K562 (cell line): ENCODE results near the gene RALY. TPM values are rescaled to one million over a fixed set of nuclear protein-coding genes. Genes with fewer than 3 reads are reported as not detected.

ENCODE experiments used
- ATAC-seq: fragments of 200-7000 bp; cut with Tn5 transposase; 3 replicates; pipeline ENCODE4 v1.9.1; 2020; ENCODE audit warnings: moderate library complexity
- BruUV-seq: library from RNA; stranded (reverse); fragments of 400-500 nt; replicated peaks from 2 replicates; lab custom pipeline; 2021; lab: Mats Ljungman, UMichigan
- CTCF ChIA-PET: fragments of 300-600 bp; formaldehyde crosslinking; extraction: SDS; loops from one replicate; lab custom pipeline; 2021; ENCODE audit warnings: low intra/inter-chr PET ratio; lab: Yijun Ruan, JAX
- POLR2A ChIA-PET: fragments of 300-600, 350-650 bp; sonication (Branson Sonifier 250); formaldehyde crosslinking; extraction: SDS; loops from one replicate; lab custom pipeline; 2021; ENCODE audit warnings: antibody characterized with exemption, inconsistent platforms; lab: Yijun Ruan, JAX
- DNase-seq, 4 experiments: peaks; one replicate each; pipeline versions ENCODE4 v3.0.0 to v3.0.0-alpha.2; 2011 to 2018; ENCODE audit warnings: low spot score in 3 of 4, mixed read lengths in 3 of 4; ENCODE audit errors: extremely low read depth in 1 of 4
- FAIRE-seq: peaks from 2 replicates; lab custom pipeline; 2011; peaks lifted over from hg19 to GRCh38; lab: Jason Lieb, UNC
- H2AFZ ChIP-seq: 2 replicates; pipeline ENCODE4 v1.6.0; 2011; ENCODE audit warnings: low read depth, low read length, control low read depth, inconsistent platforms
- H3K27ac ChIP-seq: fragments of 200-600 bp; 3 replicates; pipeline ENCODE4 v1.8.0; 2011; ENCODE audit warnings: low read depth, mild to moderate bottlenecking, control low read depth, inconsistent platforms, low read length, moderate library complexity, mixed read lengths; ENCODE audit errors: extremely low read depth
- H3K27me3 ChIP-seq, 2 experiments: fragments of 300-600 bp in 1 of 2; 2 replicates in 1 of 2; 3 replicates in 1 of 2; pipeline versions ENCODE4 v1.6.0 to v1.8.0; 2011; ENCODE audit warnings: inconsistent platforms in 2 of 2, low read length in 2 of 2, mild to moderate bottlenecking in 1 of 2, mixed read lengths in 1 of 2, moderate library complexity in 1 of 2; ENCODE audit not compliant: control insufficient read depth in 2 of 2, insufficient read depth in 2 of 2
- H3K36me3 ChIP-seq: fragments of 300-600 bp; 3 replicates; pipeline ENCODE4 v1.8.0; 2011; ENCODE audit warnings: mild to moderate bottlenecking, low read length, inconsistent platforms; ENCODE audit not compliant: control insufficient read depth, insufficient read depth
- H3K4me1 ChIP-seq, 2 experiments: fragments of 200-600 bp in 1 of 2; replicated peaks in 1 of 2; 2 replicates in 1 of 2; 3 replicates in 1 of 2; pipeline versions ENCODE4 v1.5.1 to v1.8.0; 2011; ENCODE audit warnings: inconsistent platforms in 2 of 2, low read length in 2 of 2, mild to moderate bottlenecking in 1 of 2, mixed read lengths in 1 of 2, moderate library complexity in 1 of 2; ENCODE audit not compliant: control insufficient read depth in 2 of 2, insufficient read depth in 2 of 2
- H3K4me2 ChIP-seq: 2 replicates; pipeline ENCODE4 v1.6.1; 2011; ENCODE audit warnings: low read length, control low read depth, inconsistent platforms, mixed read lengths; ENCODE audit not compliant: insufficient read depth
- H3K4me3 ChIP-seq: fragments of 200-600 bp; sonication (generic), shearing (Covaris generic); 2 replicates; pipeline ENCODE4 v1.5.1; 2016; ENCODE audit warnings: control low read depth, inconsistent platforms
- H3K79me2 ChIP-seq: fragments of 200-600 bp; 3 replicates; pipeline ENCODE4 v1.8.0; 2011; ENCODE audit warnings: low read length, inconsistent platforms; ENCODE audit not compliant: control insufficient read depth, insufficient read depth
- H3K9ac ChIP-seq, 2 experiments: 2 replicates each; pipeline versions ENCODE4 v1.6.0 to v1.6.1; 2011; ENCODE audit warnings: low read depth in 2 of 2, low read length in 2 of 2, control low read depth in 1 of 2, inconsistent platforms in 1 of 2, mild to moderate bottlenecking in 1 of 2, mixed read lengths in 1 of 2; ENCODE audit not compliant: insufficient read depth in 1 of 2
- H3K9me1 ChIP-seq: one replicate; pipeline ENCODE4 v1.6.0; 2011; ENCODE audit warnings: inconsistent platforms, mild to moderate bottlenecking, low read length, moderate library complexity; ENCODE audit not compliant: control insufficient read depth, insufficient read depth
- H3K9me3 ChIP-seq: replicated peaks from 2 replicates; pipeline ENCODE4 v1.5.1; 2011; ENCODE audit warnings: low read depth, low read length, inconsistent platforms; ENCODE audit not compliant: control insufficient read depth, insufficient read depth
- H4K20me1 ChIP-seq: replicated peaks from 2 replicates; pipeline ENCODE4 v1.6.1; 2011; ENCODE audit warnings: low read length, inconsistent platforms, mixed read lengths; ENCODE audit not compliant: control insufficient read depth, insufficient read depth
- C11orf30 ChIP-seq: fragments of 450-650 bp; IDR thresholded peaks from 2 replicates; pipeline ENCODE4 v1.6.1; 2016; ENCODE audit warnings: low read depth, mild to moderate bottlenecking
- CEBPB ChIP-seq: fragments of 450-650 bp; IDR thresholded peaks from 2 replicates; pipeline ENCODE4 v1.6.1; 2016; ENCODE audit warnings: missing genetic modification characterization, missing compliant biosample characterization
- MAFG ChIP-seq: fragments of 450-650 bp; conservative IDR thresholded peaks from 2 replicates; pipeline ENCODE4 v1.6.1; 2016; ENCODE audit warnings: missing genetic modification characterization, missing compliant biosample characterization
- POLR2B ChIP-seq: fragments of 450-650 bp; IDR thresholded peaks from 2 replicates; pipeline ENCODE4 v1.6.1; 2018; ENCODE audit warnings: low read depth; ENCODE audit not compliant: partially characterized antibody
- ZNF57 ChIP-seq: fragments of 450-650 bp; formaldehyde crosslinking; IDR thresholded peaks from 2 replicates; pipeline ENCODE4 v1.4.0; 2020; ENCODE audit warnings: mild to moderate bottlenecking, moderate library complexity
- WGBS: fragments of 100-300 bp; shearing (Covaris generic); methylation state at CpG from one replicate; pipeline ENCODE4 v1.1.6; 2016; ENCODE audit warnings: low coverage, mixed read lengths; ENCODE audit not compliant: insufficient coverage; ENCODE audit errors: missing lambda C conversion rate; 5-methylcytosine and 5-hydroxymethylcytosine counted together
- in situ Hi-C: fragments of 300-500 bp; cut with MboI; formaldehyde crosslinking; loops from 4 replicates; pipeline ENCODE4 v1.15.0; 2018; ENCODE audit warnings: inconsistent platforms, mixed read lengths
- intact Hi-C: fragments of 100-400 bp; cut with micrococcal nuclease; formaldehyde crosslinking; loops from 2 replicates; pipeline ENCODE4 v1.14.2; 2022
- polyA plus RNA-seq, 8 experiments: library from polyadenylated mRNA; depleted of rRNA in 4 of 8; stranded (reverse) in 5 of 8; unstranded in 3 of 8; fragments of >200 nt; fragmentation: Nextera tagmentation in 2 of 8; fragmentation: Illumina TruSeq in 1 of 8; extraction: Ambion mirVana in 2 of 8; extraction: Trizol in 1 of 8; gene quantifications; 2 replicates each; pipeline versions ENCODE4 v1.2.1 to v1.2.3, GENCODE V29; 2011 to 2014; ENCODE audit warnings: inconsistent platforms in 1 of 8, missing spikeins in 1 of 8
- total RNA-seq, 7 experiments: library from RNA; depleted of rRNA in 6 of 7; stranded (reverse); fragments of >200 nt in 6 of 7; fragmentation: Illumina TruSeq in 2 of 7; extraction: Trizol in 2 of 7; gene quantifications; 2 replicates each; pipeline versions ENCODE4 v1.2.1 to v1.2.3, GENCODE V29; 2011 to 2021; ENCODE audit warnings: low replicate concordance in 1 of 7
- TF ChIP-seq, protein P1 (sequence below): sonication (generic); formaldehyde crosslinking; IDR thresholded peaks from 2 replicates; pipeline ENCODE4 v1.8.1; 2022; ENCODE audit warnings: missing genetic modification reagents
- TF ChIP-seq, protein P2 (sequence below): IDR thresholded peaks from 2 replicates; pipeline ENCODE4 v1.6.1; 2016; ENCODE audit warnings: missing genetic modification characterization, missing compliant biosample characterization

RALY gene
- total and polyA plus RNA-seq, 9 of the 15 experiments (the other 6 are each of a cell fraction or from before 2014, with no cell fraction given), result 0.80 to 207 (median 128) TPM

DNA sequence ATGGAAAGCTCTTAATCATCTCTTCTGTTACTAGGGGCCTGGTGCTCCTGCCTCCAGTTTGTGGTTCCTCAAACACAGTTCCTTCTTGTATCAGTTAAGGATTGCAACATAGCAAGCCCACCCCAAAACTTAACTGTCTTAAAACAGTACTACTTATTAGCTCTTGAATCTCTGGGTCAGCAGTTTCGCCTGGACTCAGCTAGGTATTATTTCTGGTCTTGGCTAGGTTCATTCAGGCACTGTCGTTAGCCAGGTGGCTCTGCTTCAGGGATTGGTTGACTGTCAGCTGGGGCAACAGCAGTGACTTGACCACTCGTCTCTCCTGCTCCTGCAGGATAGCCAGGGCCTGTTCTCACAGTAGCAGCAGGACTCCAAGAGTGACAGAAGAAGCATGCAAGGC lies 30.0 kb upstream of the RALY start:
- intact Hi-C loops, result no loop called here
- Histone ChIP-seq H2AFZ (no peak overlapping the region), H3K4me2 (no peak overlapping the region), H3K79me2 (no peaks in the 10 kb centered on the region), H3K27me3 (peaks cover 23 to 24% of the 10 kb centered on the region in 2 experiments), H3K4me3 (no peak overlapping the region), H3K36me3 (no peaks in the 10 kb centered on the region), H4K20me1 (no peaks in the 10 kb centered on the region), H3K4me1 (no peaks in the 10 kb centered on the region), H3K9ac (no peak overlapping the region), H3K9me1 (no peaks in the 10 kb centered on the region), H3K27ac (no peak overlapping the region), H3K9me3 (0 out of 2 replicates have a peak, but pooled peaks cover 2% of the 10 kb centered on the region)
- in situ Hi-C loops, result no loop called here
- ChIA-PET CTCF (no interaction called here), POLR2A (interaction anchor here (0.6 to 1.2 kb wide), 3 partner anchors 28 to 149 kb away, joined by 3 to 7 read pairs (median 4); no protein-coding TSS in a partner anchor)
- BruUV-seq, result no TSS peak
- FAIRE-seq (no peak), ATAC-seq (no peak), DNase-seq (no peak)
- TF ChIP-seq C11orf30 (0 out of 2 replicates have a peak, but pooled peaks have one; percentile 32), POLR2B (no peak), ZNF57 (no peak), MAFG (0 out of 2 replicates have a peak, but pooled peaks have one; percentile 7), CEBPB (tag) (peak; percentile 50)
- TF ChIP-seq, protein P1, sequence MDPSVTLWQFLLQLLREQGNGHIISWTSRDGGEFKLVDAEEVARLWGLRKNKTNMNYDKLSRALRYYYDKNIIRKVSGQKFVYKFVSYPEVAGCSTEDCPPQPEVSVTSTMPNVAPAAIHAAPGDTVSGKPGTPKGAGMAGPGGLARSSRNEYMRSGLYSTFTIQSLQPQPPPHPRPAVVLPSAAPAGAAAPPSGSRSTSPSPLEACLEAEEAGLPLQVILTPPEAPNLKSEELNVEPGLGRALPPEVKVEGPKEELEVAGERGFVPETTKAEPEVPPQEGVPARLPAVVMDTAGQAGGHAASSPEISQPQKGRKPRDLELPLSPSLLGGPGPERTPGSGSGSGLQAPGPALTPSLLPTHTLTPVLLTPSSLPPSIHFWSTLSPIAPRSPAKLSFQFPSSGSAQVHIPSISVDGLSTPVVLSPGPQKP (CRISPR knock-in tag), result no peak
- TF ChIP-seq, protein P2, sequence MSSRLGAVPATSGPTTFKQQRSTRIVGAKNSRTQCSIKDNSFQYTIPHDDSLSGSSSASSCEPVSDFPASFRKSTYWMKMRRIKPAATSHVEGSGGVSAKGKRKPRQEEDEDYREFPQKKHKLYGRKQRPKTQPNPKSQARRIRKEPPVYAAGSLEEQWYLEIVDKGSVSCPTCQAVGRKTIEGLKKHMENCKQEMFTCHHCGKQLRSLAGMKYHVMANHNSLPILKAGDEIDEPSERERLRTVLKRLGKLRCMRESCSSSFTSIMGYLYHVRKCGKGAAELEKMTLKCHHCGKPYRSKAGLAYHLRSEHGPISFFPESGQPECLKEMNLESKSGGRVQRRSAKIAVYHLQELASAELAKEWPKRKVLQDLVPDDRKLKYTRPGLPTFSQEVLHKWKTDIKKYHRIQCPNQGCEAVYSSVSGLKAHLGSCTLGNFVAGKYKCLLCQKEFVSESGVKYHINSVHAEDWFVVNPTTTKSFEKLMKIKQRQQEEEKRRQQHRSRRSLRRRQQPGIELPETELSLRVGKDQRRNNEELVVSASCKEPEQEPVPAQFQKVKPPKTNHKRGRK, result no peak
- WGBS, result 6% methylated on average over 3 of the region's 3 CpGs
